HEK293 (cell line): Measurements from ENCODE around the gene RAD50.

Source experiments
- CTCF ChIA-PET: fragments of 350-600 bp; formaldehyde crosslinking; extraction: SDS; loops from one replicate; lab custom pipeline; 2021; ENCODE audit warnings: antibody characterized with exemption; lab: Yijun Ruan, JAX
- POLR2A ChIA-PET: fragments of 300-600 bp; formaldehyde crosslinking; extraction: SDS; loops from one replicate; lab custom pipeline; 2020; ENCODE audit warnings: antibody characterized with exemption, inconsistent platforms; lab: Yijun Ruan, JAX
- H3K27ac ChIP-seq: fragments of 200-500 bp; sonication (Bioruptor generic); 2 replicates; pipeline ENCODE4 v1.5.1; 2014; ENCODE audit warnings: low read depth, low read length, control low read depth, inconsistent platforms; ENCODE audit errors: extremely low read depth
- H3K36me3 ChIP-seq, 2 experiments: fragments of 200-500 bp in 1 of 2; sonication (Bioruptor generic) in 1 of 2; 1 replicate in 1 of 2; 2 replicates in 1 of 2; pipeline ENCODE4 v1.5.1; 2014 to 2017; ENCODE audit warnings: inconsistent platforms in 2 of 2, low read length in 2 of 2; ENCODE audit not compliant: control insufficient read depth in 2 of 2, insufficient read depth in 1 of 2
- H3K4me1 ChIP-seq: fragments of 200-500 bp; sonication (Bioruptor generic); 2 replicates; pipeline ENCODE4 v1.5.1; 2014; ENCODE audit warnings: mild to moderate bottlenecking, low read length, inconsistent platforms; ENCODE audit not compliant: control insufficient read depth, insufficient read depth
- H3K4me3 ChIP-seq: 2 replicates; pipeline ENCODE4 v1.5.1; 2011; ENCODE audit warnings: low read depth, mild to moderate bottlenecking, control low read depth, low read length, moderate library complexity
- H3K9me3 ChIP-seq: fragments of 200-500 bp; sonication (Bioruptor generic); 2 replicates; pipeline ENCODE4 v1.5.1; 2014; ENCODE audit warnings: low read depth, low read length, inconsistent platforms; ENCODE audit not compliant: control insufficient read depth, insufficient read depth
- FEZF1 ChIP-seq: fragments of 450-650 bp; formaldehyde crosslinking; IDR thresholded peaks from 2 replicates; pipeline ENCODE4 v1.5.1; 2016; ENCODE audit warnings: missing biosample characterization, missing genetic modification characterization
- HOXD13 ChIP-seq: sonication (generic); formaldehyde crosslinking; IDR thresholded peaks from 2 replicates; pipeline ENCODE4 v1.8.0; 2022; ENCODE audit warnings: missing genetic modification reagents, borderline replicate concordance
- PRDM4 ChIP-seq: fragments of 450-650 bp; formaldehyde crosslinking; IDR thresholded peaks from 2 replicates; pipeline ENCODE4 v1.5.1; 2017; ENCODE audit warnings: missing biosample characterization, missing genetic modification characterization
- RBAK ChIP-seq: fragments of 450-650 bp; formaldehyde crosslinking; IDR thresholded peaks from 2 replicates; pipeline ENCODE4 v1.5.1; 2016; ENCODE audit warnings: missing biosample characterization, missing genetic modification characterization
- ZBTB1 ChIP-seq: fragments of 450-650 bp; formaldehyde crosslinking; IDR thresholded peaks from 2 replicates; pipeline ENCODE4 v1.5.1; 2016; ENCODE audit warnings: missing biosample characterization, missing genetic modification characterization
- ZBTB17 ChIP-seq: fragments of 450-650 bp; formaldehyde crosslinking; IDR thresholded peaks from 2 replicates; pipeline ENCODE4 v1.5.1; 2016; ENCODE audit warnings: missing biosample characterization, missing genetic modification characterization
- ZBTB49 ChIP-seq: fragments of 450-650 bp; formaldehyde crosslinking; IDR thresholded peaks from 2 replicates; pipeline ENCODE4 v1.5.1; 2016; ENCODE audit warnings: missing biosample characterization, missing genetic modification characterization, low read depth
- ZBTB7A ChIP-seq: fragments of 450-650 bp; formaldehyde crosslinking; IDR thresholded peaks from 2 replicates; pipeline ENCODE4 v1.5.1; 2016; ENCODE audit warnings: low read depth, missing biosample characterization, missing genetic modification characterization
- ZBTB8A ChIP-seq: fragments of 450-650 bp; formaldehyde crosslinking; IDR thresholded peaks from 2 replicates; pipeline ENCODE4 v1.5.1; 2016; ENCODE audit warnings: missing biosample characterization, missing genetic modification characterization
- ZIC2 ChIP-seq: fragments of 450-650 bp; formaldehyde crosslinking; IDR thresholded peaks from 2 replicates; pipeline ENCODE4 v1.5.1; 2016; ENCODE audit warnings: missing biosample characterization, missing genetic modification characterization
- ZNF132 ChIP-seq: fragments of 450-650 bp; formaldehyde crosslinking; IDR thresholded peaks from 2 replicates; pipeline ENCODE4 v1.5.1; 2017; ENCODE audit warnings: missing biosample characterization, missing genetic modification characterization, borderline replicate concordance
- ZNF24 ChIP-seq: fragments of 450-650 bp; formaldehyde crosslinking; IDR thresholded peaks from 2 replicates; pipeline ENCODE4 v1.5.1; 2016; ENCODE audit warnings: missing biosample characterization, missing genetic modification characterization
- ZNF362 ChIP-seq: fragments of 450-650 bp; formaldehyde crosslinking; IDR thresholded peaks from 2 replicates; pipeline ENCODE4 v1.5.1; 2016; ENCODE audit warnings: missing biosample characterization, missing genetic modification characterization
- ZNF530 ChIP-seq: fragments of 450-650 bp; formaldehyde crosslinking; IDR thresholded peaks from 2 replicates; pipeline ENCODE4 v1.5.1; 2016; ENCODE audit warnings: low read depth, missing biosample characterization, missing genetic modification characterization
- ZNF544 ChIP-seq: fragments of 450-650 bp; formaldehyde crosslinking; IDR thresholded peaks from 2 replicates; pipeline ENCODE4 v1.5.0; 2017; ENCODE audit warnings: missing biosample characterization, missing genetic modification characterization
- ZNF549 ChIP-seq: fragments of 450-650 bp; IDR thresholded peaks from 2 replicates; pipeline ENCODE4 v1.5.1; 2018; ENCODE audit warnings: missing biosample characterization, missing genetic modification characterization, mild to moderate bottlenecking, inconsistent platforms, moderate library complexity
- ZNF561 ChIP-seq: fragments of 450-650 bp; IDR thresholded peaks from 2 replicates; pipeline ENCODE4 v1.5.1; 2018; ENCODE audit warnings: missing biosample characterization, missing genetic modification characterization, borderline replicate concordance
- ZNF629 ChIP-seq: fragments of 450-650 bp; formaldehyde crosslinking; IDR thresholded peaks from 2 replicates; pipeline ENCODE4 v1.5.1; 2017; ENCODE audit warnings: missing biosample characterization, missing genetic modification characterization
- ZNF785 ChIP-seq: fragments of 450-650 bp; formaldehyde crosslinking; IDR thresholded peaks from 2 replicates; pipeline ENCODE4 v1.5.1; 2016; ENCODE audit warnings: missing biosample characterization, missing genetic modification characterization
- ZNF791 ChIP-seq: fragments of 450-650 bp; formaldehyde crosslinking; IDR thresholded peaks from 2 replicates; pipeline ENCODE4 v1.5.1; 2016; ENCODE audit warnings: missing biosample characterization, missing genetic modification characterization
- ZNF830 ChIP-seq: fragments of 450-650 bp; IDR thresholded peaks from 2 replicates; pipeline ENCODE4 v1.5.0; 2018; ENCODE audit warnings: missing biosample characterization, missing genetic modification characterization, low read depth, mild to moderate bottlenecking, moderate library complexity

The RAD50 gene

GRCh38 chr5:132586063-132586462 lies 29.3 kb downstream of the RAD50 start:
- ChIA-PET POLR2A (no interaction called here), CTCF (interaction anchor here (0.6 to 1.1 kb wide), 5 partner anchors 19 to 233 kb away, joined by 3 to 4 read pairs (median 3); no protein-coding TSS in a partner anchor)
- Histone ChIP-seq H3K27ac (no peak overlapping the region), H3K9me3 (no peaks in the 10 kb centered on the region), H3K4me1 (no peaks in the 10 kb centered on the region; the same call in 1 of the 2 replicates), H3K36me3 (peaks cover 16 to 73% of the 10 kb centered on the region in 2 experiments), H3K4me3 (no peak overlapping the region)
- TF ChIP-seq ZNF830 = no peak
- no peak for TF ChIP-seq ZIC2
- no peak for TF ChIP-seq ZNF132
- no peak for TF ChIP-seq ZNF791 (tag by site-specific recombination)
- no peak for TF ChIP-seq ZNF549 (tag by site-specific recombination)
- TF ChIP-seq ZNF544 = no peak
- no peak for TF ChIP-seq ZBTB17 (tag by site-specific recombination)
- no peak for TF ChIP-seq ZNF362 (tag by site-specific recombination)
- TF ChIP-seq FEZF1 (tag by site-specific recombination) = no peak
- TF ChIP-seq ZNF785 (tag by site-specific recombination) = no peak
- no peak for TF ChIP-seq ZBTB7A (tag by site-specific recombination)
- no peak for TF ChIP-seq ZNF629 (tag by site-specific recombination)

- POLR2A ChIA-PET = no interaction called here
- Histone ChIP-seq H3K9me3 (no peaks in the 10 kb centered on the region), H3K4me3 (no peak overlapping the region), H3K36me3 (peaks cover 23 to 76% of the 10 kb centered on the region in 2 experiments), H3K27ac (no peak overlapping the region), H3K4me1 (no peaks in the 10 kb centered on the region; the same call in 1 of the 2 replicates)
- CTCF ChIA-PET = interaction anchor here (0.7 to 1.0 kb wide), 2 partner anchors 62 to 235 kb away, joined by 3 to 5 read pairs; no protein-coding TSS in a partner anchor
- TF ChIP-seq PRDM4 (tag by site-specific recombination) (no peak), ZBTB8A (tag by site-specific recombination) (no peak), ZNF530 (tag by site-specific recombination) (no peak), ZNF561 (no peak)
Observed at GRCh38 chr5:132589467-132589866, 32.7 kb downstream of the RAD50 start.

- POLR2A ChIA-PET = no interaction called here
- TF ChIP-seq ZBTB49 (tag by site-specific recombination) (no peak), ZBTB1 (tag by site-specific recombination) (no peak), HOXD13 (CRISPR knock-in tag) (no peak), RBAK (tag by site-specific recombination) (no peak), ZNF24 (tag by site-specific recombination) (no peak)
- Histone ChIP-seq H3K36me3 (peaks cover 24 to 87% of the 10 kb centered on the region in 2 experiments), H3K27ac (no peak overlapping the region), H3K4me1 (no peaks in the 10 kb centered on the region), H3K4me3 (no peak overlapping the region), H3K9me3 (no peaks in the 10 kb centered on the region)
- CTCF ChIA-PET = interaction anchor here (0.7 to 1.4 kb wide), 2 partner anchors 64 to 284 kb away, joined by 4 to 6 read pairs; no protein-coding TSS in a partner anchor
Observed at GRCh38 chr5:132591145-132591544, 34.4 kb downstream of the RAD50 start.
